Keratinocyte (primary cell): ENCODE data around the gene PVR. TPM values are rescaled to one million over a fixed set of nuclear protein-coding genes. Genes with fewer than 3 reads are reported as not detected.

Source experiments
- DNase-seq: peaks from one replicate; pipeline ENCODE4 v3.0.0-alpha.2; 2011; ENCODE audit warnings: low read depth, missing footprints, low spot score
- FAIRE-seq: peaks from 2 replicates; lab custom pipeline; 2011; peaks lifted over from hg19 to GRCh38; lab: Jason Lieb, UNC
- H2AFZ ChIP-seq: 2 replicates; pipeline ENCODE4 v1.6.0; 2012; ENCODE audit warnings: low read length, control low read depth, inconsistent platforms; ENCODE audit not compliant: control insufficient read depth
- H3K27ac ChIP-seq: 2 replicates; pipeline ENCODE4 v1.5.1; 2011; ENCODE audit warnings: low read length; ENCODE audit not compliant: control insufficient read depth, insufficient read depth
- H3K27me3 ChIP-seq: 3 replicates; pipeline ENCODE4 v1.6.0; 2011; ENCODE audit warnings: low read length; ENCODE audit not compliant: control insufficient read depth, insufficient read depth; ENCODE audit errors: extremely low read depth
- H3K36me3 ChIP-seq, 2 experiments: 2 replicates in 1 of 2; 3 replicates in 1 of 2; pipeline ENCODE4 v1.5.1; 2011; ENCODE audit warnings: low read length in 2 of 2, mild to moderate bottlenecking in 1 of 2; ENCODE audit not compliant: control insufficient read depth in 2 of 2, insufficient read depth in 2 of 2; ENCODE audit errors: extremely low read depth in 1 of 2
- H3K4me1 ChIP-seq: 3 replicates; pipeline ENCODE4 v1.5.1; 2011; ENCODE audit warnings: low read length; ENCODE audit not compliant: control insufficient read depth, insufficient read depth; ENCODE audit errors: extremely low read depth
- H3K4me2 ChIP-seq: 3 replicates; pipeline ENCODE4 v1.6.0; 2011; ENCODE audit warnings: low read depth, low read length; ENCODE audit not compliant: control insufficient read depth, insufficient read depth; ENCODE audit errors: extremely low read depth
- H3K4me3 ChIP-seq, 3 experiments: fragments of 200-600 bp in 1 of 3; sonication (generic) in 1 of 3; 2 replicates in 2 of 3; 3 replicates in 1 of 3; pipeline ENCODE4 v1.5.1; 2011 to 2016; ENCODE audit warnings: low read length in 3 of 3, mild to moderate bottlenecking in 3 of 3, control low read depth in 2 of 3, inconsistent platforms in 1 of 3, low read depth in 1 of 3, mixed read lengths in 1 of 3, mixed run types in 1 of 3, moderate library complexity in 1 of 3; ENCODE audit not compliant: control insufficient read depth in 2 of 3, insufficient read depth in 2 of 3; ENCODE audit errors: extremely low read depth in 1 of 3
- H3K79me2 ChIP-seq: 2 replicates; pipeline ENCODE4 v1.6.0; 2012; ENCODE audit warnings: low read length; ENCODE audit not compliant: control insufficient read depth, insufficient read depth
- H3K9ac ChIP-seq: 3 replicates; pipeline ENCODE4 v1.6.0; 2011; ENCODE audit warnings: low read length; ENCODE audit not compliant: control insufficient read depth, insufficient read depth; ENCODE audit errors: extremely low read depth
- H3K9me1 ChIP-seq: 3 replicates; pipeline ENCODE4 v1.6.0; 2011; ENCODE audit warnings: low read length; ENCODE audit not compliant: control insufficient read depth, insufficient read depth; ENCODE audit errors: extremely low read depth
- H3K9me3 ChIP-seq: 2 replicates; pipeline ENCODE4 v1.5.1; 2012; ENCODE audit warnings: low read depth, low read length; ENCODE audit not compliant: control insufficient read depth
- H4K20me1 ChIP-seq: 3 replicates; pipeline ENCODE4 v1.6.0; 2011; ENCODE audit warnings: low read length; ENCODE audit not compliant: control insufficient read depth, insufficient read depth; ENCODE audit errors: extremely low read depth
- EZH2 ChIP-seq: IDR thresholded peaks from one replicate; pipeline ENCODE4 v1.6.1; 2012; ENCODE audit warnings: inconsistent platforms, mild to moderate bottlenecking, low read length, moderate library complexity
- dilution Hi-C: fragments of 300-500 bp; cut with MboI; formaldehyde crosslinking; loops from one replicate; pipeline ENCODE4 v1.7.0; 2020; ENCODE audit warnings: low sequenced_read_pairs; ENCODE audit not compliant: extremely low pct_ligation_motif_present
- polyA plus RNA-seq, 5 experiments: library from polyadenylated mRNA; depleted of rRNA in 3 of 5; stranded (reverse) in 3 of 5; stranded (forward) in 1 of 5; unstranded in 1 of 5; fragments of >200 nt; gene quantifications; 1 replicate in 1 of 5; 2 replicates in 3 of 5; 3 replicates in 1 of 5; pipeline versions ENCODE4 v1.2.1 to v1.2.3, GENCODE V29; 2011 to 2012; ENCODE audit warnings: missing spikeins in 2 of 5, low read depth in 1 of 5, low replicate concordance in 1 of 5
- TF ChIP-seq, protein P1 (sequence below), 3 experiments: IDR thresholded peaks in 1 of 3; conservative IDR thresholded peaks in 1 of 3; optimal IDR thresholded peaks in 1 of 3; 2 replicates in 2 of 3; 3 replicates in 1 of 3; pipeline versions ENCODE3 to v1.5.1; 2011; ENCODE audit warnings: low read length in 3 of 3, mild to moderate bottlenecking in 3 of 3, moderate library complexity in 2 of 3, control low read depth in 1 of 3, inconsistent platforms in 1 of 3; ENCODE audit not compliant: insufficient read depth in 2 of 3; ENCODE audit errors: extremely low read depth in 1 of 3

Gene PVR
- polyA plus RNA-seq, 1 donor (not counting 4 experiments of a cell fraction or from before 2014, with no cell fraction given) = 48.1 TPM

DNA sequence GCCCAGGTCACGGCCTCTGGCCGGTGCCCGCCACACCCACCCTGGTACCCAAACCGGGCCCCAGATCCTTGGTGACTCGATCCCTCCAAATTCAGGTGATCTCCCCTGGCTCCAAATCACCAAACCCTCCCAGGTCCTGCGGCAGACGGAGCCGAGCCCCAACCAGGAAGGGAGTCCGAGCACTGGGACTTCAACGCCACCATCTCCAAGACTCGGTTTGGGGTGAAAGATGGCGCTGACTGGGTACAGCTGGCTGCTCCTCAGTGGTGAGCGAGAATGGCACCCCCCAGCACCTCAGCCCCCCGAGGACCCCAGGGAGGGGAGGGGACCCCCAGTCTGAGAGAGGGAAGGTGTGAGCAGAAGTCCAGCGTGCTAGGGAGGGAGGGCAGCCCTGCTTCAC, 57.5 kb downstream of the PVR start:
- no peak overlapping the region for H3K4me3 ChIP-seq
- dilution Hi-C loops = no loop called here
- no peaks in the 10 kb centered on the region for H3K79me2 ChIP-seq
- FAIRE-seq (no peak), DNase-seq (no peak)
- no peaks in the 10 kb centered on the region for H3K9me1 ChIP-seq
- H3K4me2 ChIP-seq = no peak overlapping the region
- no peaks in the 10 kb centered on the region for H4K20me1 ChIP-seq
- H3K9ac ChIP-seq = no peak overlapping the region
- no peak overlapping the region for H3K27ac ChIP-seq
- no peak overlapping the region for H2AFZ ChIP-seq
- H3K9me3 ChIP-seq = no peaks in the 10 kb centered on the region
- peaks cover 3% of the 10 kb centered on the region for H3K27me3 ChIP-seq
- H3K36me3 ChIP-seq = no peaks in the 10 kb centered on the region
- H3K4me1 ChIP-seq = no peaks in the 10 kb centered on the region
- TF ChIP-seq EZH2 = no peak
- TF ChIP-seq, protein P1, sequence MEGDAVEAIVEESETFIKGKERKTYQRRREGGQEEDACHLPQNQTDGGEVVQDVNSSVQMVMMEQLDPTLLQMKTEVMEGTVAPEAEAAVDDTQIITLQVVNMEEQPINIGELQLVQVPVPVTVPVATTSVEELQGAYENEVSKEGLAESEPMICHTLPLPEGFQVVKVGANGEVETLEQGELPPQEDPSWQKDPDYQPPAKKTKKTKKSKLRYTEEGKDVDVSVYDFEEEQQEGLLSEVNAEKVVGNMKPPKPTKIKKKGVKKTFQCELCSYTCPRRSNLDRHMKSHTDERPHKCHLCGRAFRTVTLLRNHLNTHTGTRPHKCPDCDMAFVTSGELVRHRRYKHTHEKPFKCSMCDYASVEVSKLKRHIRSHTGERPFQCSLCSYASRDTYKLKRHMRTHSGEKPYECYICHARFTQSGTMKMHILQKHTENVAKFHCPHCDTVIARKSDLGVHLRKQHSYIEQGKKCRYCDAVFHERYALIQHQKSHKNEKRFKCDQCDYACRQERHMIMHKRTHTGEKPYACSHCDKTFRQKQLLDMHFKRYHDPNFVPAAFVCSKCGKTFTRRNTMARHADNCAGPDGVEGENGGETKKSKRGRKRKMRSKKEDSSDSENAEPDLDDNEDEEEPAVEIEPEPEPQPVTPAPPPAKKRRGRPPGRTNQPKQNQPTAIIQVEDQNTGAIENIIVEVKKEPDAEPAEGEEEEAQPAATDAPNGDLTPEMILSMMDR (optimal IDR thresholded peaks at IDR 0.05 in 1 of 3, IDR thresholded peaks at IDR 0.05 in 1 of 3, conservative IDR thresholded peaks at IDR 0.05 in 1 of 3; ENCODE audit: extremely low read depth in 1 of 3, insufficient read depth in 2 of 3, low read length in 3 of 3) = no peak

DNA sequence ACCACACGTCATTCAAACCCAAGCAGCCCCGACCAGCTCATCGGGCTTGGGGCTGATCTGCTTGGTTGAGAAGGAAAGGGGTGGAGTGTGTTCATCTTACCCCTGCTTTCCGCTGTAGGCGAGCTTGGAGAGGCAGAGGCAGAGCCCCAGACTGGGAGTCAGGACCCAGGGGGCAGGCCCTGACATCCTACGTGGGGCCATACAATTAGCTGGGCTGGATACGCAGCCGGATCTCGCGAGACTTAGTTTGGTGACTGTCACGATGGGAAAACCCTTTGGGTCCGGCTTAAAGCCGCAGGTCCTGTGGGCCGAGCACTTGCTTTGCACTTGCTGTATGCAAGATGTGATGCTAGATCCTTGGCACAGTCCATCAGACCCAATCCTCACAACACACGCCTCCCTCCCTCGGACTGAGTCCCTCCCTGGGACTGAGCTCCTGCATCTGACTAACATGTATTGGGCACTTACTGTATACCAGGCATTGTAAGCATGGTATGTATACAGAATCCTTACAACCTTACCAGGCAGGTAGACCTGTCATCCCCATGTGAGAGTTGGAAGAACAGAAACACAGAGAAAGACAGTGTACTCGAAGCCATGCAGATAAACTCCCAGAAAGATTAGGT, 59.0 kb downstream of the PVR start:
- H3K27me3 ChIP-seq = peaks cover 3% of the 10 kb centered on the region
- no peak for TF ChIP-seq EZH2
- TF ChIP-seq, protein P1 (optimal IDR thresholded peaks at IDR 0.05 in 1 of 3, IDR thresholded peaks at IDR 0.05 in 1 of 3, conservative IDR thresholded peaks at IDR 0.05 in 1 of 3; ENCODE audit: extremely low read depth in 1 of 3, insufficient read depth in 2 of 3, low read length in 3 of 3) = no peak
- DNase-seq = no peak
- no peaks in the 10 kb centered on the region for H3K4me1 ChIP-seq
- H3K9me3 ChIP-seq = no peaks in the 10 kb centered on the region
- no peaks in the 10 kb centered on the region for H3K9me1 ChIP-seq
- H3K27ac ChIP-seq = no peak overlapping the region
- dilution Hi-C loops = no loop called here
- H3K4me2 ChIP-seq = no peak overlapping the region
- H3K36me3 ChIP-seq = no peaks in the 10 kb centered on the region
- no peak overlapping the region for H3K4me3 ChIP-seq
- no peak for FAIRE-seq
- H4K20me1 ChIP-seq = no peaks in the 10 kb centered on the region
- no peak overlapping the region for H3K9ac ChIP-seq
- no peak overlapping the region for H2AFZ ChIP-seq
- H3K79me2 ChIP-seq = no peaks in the 10 kb centered on the region
